Neuronal stem cell (in vitro differentiated cells): Measurements from ENCODE around the gene SAMD4A.

ENCODE experiments used
- DNase-seq: peaks from one replicate; pipeline ENCODE4 v3.0.0-alpha.2; 2013; ENCODE audit warnings: low spot score
- H2AFZ ChIP-seq: one replicate; pipeline ENCODE4 v1.6.1; 2013; ENCODE audit warnings: mild to moderate bottlenecking, low read length, inconsistent platforms
- H2AK5ac ChIP-seq: 2 replicates; pipeline ENCODE4 v1.6.1; 2013; ENCODE audit warnings: low read depth, mild to moderate bottlenecking, inconsistent platforms, low read length, moderate library complexity, mixed read lengths
- H2BK120ac ChIP-seq: 2 replicates; pipeline ENCODE4 v1.6.1; 2013; ENCODE audit warnings: low read depth, mild to moderate bottlenecking, inconsistent platforms, low read length, moderate library complexity, mixed read lengths
- H2BK12ac ChIP-seq: one replicate; pipeline ENCODE4 v1.6.1; 2013; ENCODE audit warnings: low read length, inconsistent platforms
- H2BK15ac ChIP-seq: 2 replicates; pipeline ENCODE4 v1.6.1; 2013; ENCODE audit warnings: mild to moderate bottlenecking, low read length, inconsistent platforms, mixed read lengths
- H2BK5ac ChIP-seq: one replicate; pipeline ENCODE4 v1.6.1; 2013; ENCODE audit warnings: inconsistent platforms, mild to moderate bottlenecking, low read length, moderate library complexity
- H3K14ac ChIP-seq: one replicate; pipeline ENCODE4 v1.6.1; 2013; ENCODE audit warnings: low read length, inconsistent platforms
- H3K18ac ChIP-seq: 2 replicates; pipeline ENCODE4 v1.6.1; 2013; ENCODE audit warnings: low read length, inconsistent platforms
- H3K23ac ChIP-seq: 2 replicates; pipeline ENCODE4 v1.6.1; 2013; ENCODE audit warnings: low read depth, mild to moderate bottlenecking, mixed read lengths, low read length, inconsistent platforms; ENCODE audit not compliant: poor library complexity
- H3K27ac ChIP-seq: replicated peaks from 3 replicates; pipeline ENCODE4 v1.5.1; 2013; ENCODE audit warnings: low read length, inconsistent platforms
- H3K27me3 ChIP-seq, 3 experiments: 2 replicates each; pipeline ENCODE4 v1.6.1; 2013; ENCODE audit warnings: low read length in 3 of 3, mild to moderate bottlenecking in 2 of 3, inconsistent platforms in 1 of 3, low read depth in 1 of 3, mixed read lengths in 1 of 3, moderate library complexity in 1 of 3; ENCODE audit not compliant: control insufficient read depth in 3 of 3, insufficient read depth in 3 of 3
- H3K36me3 ChIP-seq, 2 donors: replicated peaks in 1 of 2; 2 replicates each; pipeline ENCODE4 v1.6.1; 2013; ENCODE audit warnings: low read length in 2 of 2; ENCODE audit not compliant: control insufficient read depth in 2 of 2, insufficient read depth in 2 of 2
- H3K4ac ChIP-seq: 2 replicates; pipeline ENCODE4 v1.6.1; 2013; ENCODE audit warnings: inconsistent platforms, mild to moderate bottlenecking, low read length, moderate library complexity
- H3K4me1 ChIP-seq, 2 donors: 1 replicate in 1 of 2; 2 replicates in 1 of 2; pipeline ENCODE4 v1.6.1; 2013; ENCODE audit warnings: low read length in 2 of 2, low read depth in 1 of 2; ENCODE audit not compliant: control insufficient read depth in 2 of 2, insufficient read depth in 1 of 2
- H3K4me2 ChIP-seq: one replicate; pipeline ENCODE4 v1.6.1; 2013; ENCODE audit warnings: mild to moderate bottlenecking, low read length, inconsistent platforms; ENCODE audit not compliant: insufficient read depth, poor library complexity, severe bottlenecking
- H3K4me3 ChIP-seq, 2 donors: 2 replicates each; pipeline ENCODE4 v1.5.1; 2013; ENCODE audit warnings: low read length in 2 of 2, mild to moderate bottlenecking in 2 of 2, inconsistent platforms in 1 of 2, moderate library complexity in 1 of 2
- H3K79me1 ChIP-seq: one replicate; pipeline ENCODE4 v1.6.1; 2013; ENCODE audit warnings: low read depth, mild to moderate bottlenecking, inconsistent platforms, low read length, moderate library complexity
- H3K9ac ChIP-seq: one replicate; pipeline ENCODE4 v1.6.1; 2013; ENCODE audit warnings: mild to moderate bottlenecking, low read depth, low read length, inconsistent platforms; ENCODE audit not compliant: poor library complexity
- H3K9me3 ChIP-seq, 2 donors: replicated peaks in 1 of 2; 2 replicates each; pipeline versions ENCODE3 to v1.6.1; 2013; ENCODE audit warnings: low read length in 2 of 2, mild to moderate bottlenecking in 2 of 2, inconsistent platforms in 1 of 2, low read depth in 1 of 2, mixed read lengths in 1 of 2, moderate library complexity in 1 of 2; ENCODE audit not compliant: control insufficient read depth in 2 of 2, insufficient read depth in 1 of 2
- H4K8ac ChIP-seq: one replicate; pipeline ENCODE4 v1.6.1; 2013; ENCODE audit warnings: low read depth, mild to moderate bottlenecking, inconsistent platforms, low read length, moderate library complexity
- H4K91ac ChIP-seq: one replicate; pipeline ENCODE4 v1.6.1; 2013; ENCODE audit warnings: low read length, low read depth, mild to moderate bottlenecking, inconsistent platforms; ENCODE audit not compliant: poor library complexity
- WGBS, 2 donors: extraction: QIAGEN DNeasy Blood & Tissue Kit; methylation state at CpG; one replicate each; pipeline ENCODE4 v1.1.7; 2013; ENCODE audit warnings: missing lambda C conversion rate in 2 of 2, mixed read lengths in 1 of 2; ENCODE audit not compliant: insufficient read length in 2 of 2, insufficient replicate concordance in 1 of 2; ENCODE audit errors: extremely low coverage in 2 of 2; 5-methylcytosine and 5-hydroxymethylcytosine counted together

The SAMD4A gene

DNA sequence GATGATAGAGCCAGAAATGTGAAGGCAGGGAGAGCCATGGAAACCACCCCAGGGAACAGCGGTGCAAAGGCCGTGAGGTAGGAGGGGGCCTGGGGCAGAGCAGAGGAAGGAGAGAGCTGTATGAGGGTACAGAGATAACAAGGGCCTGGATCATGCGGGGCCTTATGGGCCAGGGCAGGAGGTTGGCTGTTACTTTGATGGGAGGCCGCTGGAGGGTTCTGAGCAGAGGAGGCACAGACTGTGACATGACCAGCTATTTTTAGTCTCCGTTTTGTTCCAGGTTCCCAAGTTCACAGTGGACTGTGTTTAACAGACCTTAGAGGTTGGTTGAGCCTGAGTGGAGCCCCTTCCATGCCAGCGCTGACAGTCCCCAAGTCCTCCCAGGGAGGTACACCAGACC is 217.1 kb downstream of the SAMD4A start:
- Histone ChIP-seq H4K91ac (no peak overlapping the region), H3K4ac (no peak overlapping the region), H2BK15ac (no peak overlapping the region), H3K4me1 (no peaks in the 10 kb centered on the region), H3K23ac (no peak overlapping the region), H3K27me3 (no peaks in the 10 kb centered on the region), H3K14ac (no peak overlapping the region), H3K4me3 (no peak overlapping the region), H3K27ac (no peak overlapping the region), H2BK120ac (no peak overlapping the region), H2AK5ac (no peak overlapping the region), H3K79me1 (peaks cover 2% of the 10 kb centered on the region), H3K9me3 (no peaks in the 10 kb centered on the region), H2BK5ac (no peak overlapping the region), H2BK12ac (no peak overlapping the region), H3K9ac (no peak overlapping the region), H3K36me3 (peaks cover 5 to 84% of the 10 kb centered on the region in 2 donors), H3K18ac (no peak overlapping the region), H3K4me2 (no peak overlapping the region), H2AFZ (no peak overlapping the region), H4K8ac (no peak overlapping the region)
- DNase-seq, result no peak
- WGBS, 2 donors, result no CpG with 5 or more reads among the region's 6 CpGs

DNA sequence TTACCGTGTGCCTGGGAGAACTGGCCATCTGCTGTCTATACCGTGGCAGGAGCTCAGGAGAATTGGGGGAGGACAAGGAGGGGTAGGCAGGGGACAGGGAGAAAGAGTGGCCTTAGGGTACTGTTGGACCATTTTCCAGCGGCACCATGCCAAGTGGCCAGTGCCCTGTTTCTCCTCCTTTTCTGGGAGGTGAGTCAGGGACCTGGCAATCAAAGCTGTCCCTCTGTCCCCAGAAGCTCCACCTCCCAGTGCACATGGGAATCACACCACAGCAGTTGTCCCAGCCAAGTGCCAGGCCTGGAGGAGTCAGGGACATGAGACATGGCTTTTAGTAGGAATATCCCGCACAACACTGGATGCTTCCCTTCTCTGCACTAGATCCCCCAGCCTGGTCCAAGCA is 217.7 kb downstream of the SAMD4A start:
- H4K91ac ChIP-seq, result no peak overlapping the region
- no peaks in the 10 kb centered on the region for H3K9me3 ChIP-seq
- no peaks in the 10 kb centered on the region for H3K4me1 ChIP-seq
- H2BK15ac ChIP-seq, result no peak overlapping the region
- no peaks in the 10 kb centered on the region for H3K27me3 ChIP-seq
- no peak overlapping the region for H4K8ac ChIP-seq
- no peak overlapping the region for H3K14ac ChIP-seq
- H3K23ac ChIP-seq, result no peak overlapping the region
- no peak overlapping the region for H2BK12ac ChIP-seq
- H3K27ac ChIP-seq, result no peak overlapping the region
- no peak overlapping the region for H2AK5ac ChIP-seq
- H2AFZ ChIP-seq, result no peak overlapping the region
- no peak overlapping the region for H3K4me3 ChIP-seq
- no peak overlapping the region for H2BK5ac ChIP-seq
- H3K4ac ChIP-seq, result no peak overlapping the region
- peaks cover 2% of the 10 kb centered on the region for H3K79me1 ChIP-seq
- no peak overlapping the region for H3K4me2 ChIP-seq
- no peak overlapping the region for H3K18ac ChIP-seq
- whole genome bisulfite sequencing, 2 donors, result no CpG with 5 or more reads among the region's 4 CpGs
- peaks cover 6 to 84% of the 10 kb centered on the region in 2 donors for H3K36me3 ChIP-seq
- no peak overlapping the region for H3K9ac ChIP-seq
- no peak for DNase-seq
- no peak overlapping the region for H2BK120ac ChIP-seq

DNA sequence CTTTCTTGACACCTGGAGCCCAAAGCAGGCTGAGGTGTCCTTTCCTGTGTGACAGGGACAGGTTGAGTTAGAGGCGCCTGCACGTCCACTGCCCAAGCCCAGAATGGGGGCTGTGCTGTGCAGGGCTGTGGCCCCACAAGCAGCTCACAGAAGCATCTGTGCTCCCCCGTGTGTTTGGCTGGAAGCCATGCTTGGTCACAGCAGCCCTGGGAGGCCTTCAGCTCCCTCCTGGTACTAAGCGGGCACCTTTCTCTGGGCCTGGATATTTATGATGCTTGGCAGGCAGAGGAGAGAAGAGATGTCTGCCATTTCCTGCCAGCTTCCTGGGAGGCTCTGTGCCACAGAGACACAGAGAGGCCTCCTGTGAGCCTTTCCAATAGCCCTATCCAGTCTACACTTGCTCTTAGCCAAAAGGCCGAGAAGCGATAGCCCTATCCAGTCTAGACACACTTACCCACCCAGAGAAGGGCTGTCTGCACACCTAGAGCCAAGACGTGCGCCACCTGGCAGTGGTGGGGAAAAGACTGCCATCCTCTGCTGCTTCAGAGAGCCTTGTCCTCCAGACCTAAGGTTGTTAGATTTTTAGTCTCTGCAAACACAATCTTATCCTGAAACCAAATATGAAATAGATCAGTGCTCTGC is 218.3 kb downstream of the SAMD4A start:
- H2BK5ac ChIP-seq, result no peak overlapping the region
- no peak overlapping the region for H4K91ac ChIP-seq
- no peak overlapping the region for H2BK15ac ChIP-seq
- H3K79me1 ChIP-seq, result peaks cover 2% of the 10 kb centered on the region
- no peak overlapping the region for H3K14ac ChIP-seq
- H3K4me1 ChIP-seq, result no peaks in the 10 kb centered on the region
- H2BK120ac ChIP-seq, result no peak overlapping the region
- H3K27me3 ChIP-seq, result no peaks in the 10 kb centered on the region
- DNase-seq, result no peak
- H3K9ac ChIP-seq, result no peak overlapping the region
- no peak overlapping the region for H3K23ac ChIP-seq
- H3K18ac ChIP-seq, result no peak overlapping the region
- H3K27ac ChIP-seq, result no peak overlapping the region
- no peak overlapping the region for H2AK5ac ChIP-seq
- no CpG with 5 or more reads among the region's 8 CpGs for WGBS, 2 donors
- no peak overlapping the region for H4K8ac ChIP-seq
- H2BK12ac ChIP-seq, result no peak overlapping the region
- peaks cover 9 to 84% of the 10 kb centered on the region in 2 donors for H3K36me3 ChIP-seq
- H3K4ac ChIP-seq, result no peak overlapping the region
- no peak overlapping the region for H3K4me2 ChIP-seq
- H3K4me3 ChIP-seq, result no peak overlapping the region
- H2AFZ ChIP-seq, result no peak overlapping the region
- no peaks in the 10 kb centered on the region for H3K9me3 ChIP-seq

DNA sequence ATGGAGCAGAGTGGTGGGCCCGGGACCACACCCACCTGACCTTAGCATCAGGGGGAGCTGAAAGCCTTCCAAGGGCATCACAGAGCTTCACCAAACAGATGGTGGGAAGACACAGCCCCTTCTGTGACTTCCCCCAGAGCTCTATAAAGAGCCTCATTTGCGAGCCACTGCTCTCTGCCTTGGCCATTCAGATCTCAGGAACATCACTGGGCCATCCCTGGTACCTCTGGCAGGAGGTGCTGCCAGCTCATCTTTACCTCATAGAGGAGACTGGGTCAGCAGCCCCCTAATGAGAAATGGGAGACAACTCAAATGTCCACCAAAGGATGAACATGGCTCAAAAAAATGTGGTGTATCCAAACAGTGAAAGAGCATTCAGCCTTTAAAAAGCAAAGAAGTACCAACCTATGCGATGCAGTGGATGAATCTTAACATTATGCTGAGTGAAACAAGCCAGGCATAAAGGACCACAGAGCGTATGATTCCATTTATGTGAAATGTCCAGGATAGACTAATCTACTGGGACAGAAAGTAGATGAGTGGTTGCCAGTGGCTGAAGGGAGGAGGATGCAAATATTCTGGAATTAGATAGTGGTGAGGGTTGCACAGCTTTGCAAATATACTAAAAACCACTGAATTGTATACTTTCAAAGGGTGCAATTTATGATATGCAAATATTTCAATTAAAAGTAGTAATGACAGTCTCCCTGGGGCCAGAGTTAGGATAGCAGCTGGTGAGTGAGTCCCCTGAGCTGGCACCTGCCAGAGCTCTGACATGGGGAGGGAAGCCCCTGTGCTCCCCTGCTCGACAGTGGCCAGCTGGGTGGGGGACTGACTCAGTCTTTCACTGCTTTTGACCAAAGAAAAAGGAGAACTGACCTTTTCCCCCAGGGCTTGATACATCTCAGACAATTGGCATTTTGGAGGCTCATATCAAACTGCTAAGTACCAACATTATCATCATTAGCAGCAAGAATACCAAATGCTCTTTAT is 219.1 kb downstream of the SAMD4A start:
- Histone ChIP-seq H3K23ac (no peak overlapping the region), H2BK15ac (no peak overlapping the region), H4K8ac (no peak overlapping the region), H3K4me1 (peaks cover 0 to 4% of the 10 kb centered on the region in 2 donors), H3K9me3 (no peaks in the 10 kb centered on the region), H2BK12ac (no peak overlapping the region), H3K27ac (no peak overlapping the region), H3K27me3 (no peaks in the 10 kb centered on the region), H3K9ac (no peak overlapping the region), H2AFZ (no peak overlapping the region), H4K91ac (no peak overlapping the region), H3K4me2 (no peak overlapping the region), H3K4me3 (no peak overlapping the region), H2BK120ac (no peak overlapping the region), H3K36me3 (peaks cover 10 to 78% of the 10 kb centered on the region in 2 donors), H3K79me1 (peaks cover 2% of the 10 kb centered on the region), H3K4ac (no peak overlapping the region), H3K14ac (no peak overlapping the region), H2AK5ac (no peak overlapping the region), H2BK5ac (no peak overlapping the region), H3K18ac (no peak overlapping the region)
- no peak for DNase-seq
- WGBS, 2 donors, result no CpG with 5 or more reads among the region's 5 CpGs
